Fibroblast of upper back skin (primary cell): ENCODE data around the gene PSEN2.
A peak's percentile ranks its signal among the peaks of the same experiment; 100 is the strongest.

Source experiments
- DNase-seq: peaks from one replicate; pipeline ENCODE4 v3.0.0-alpha.2; 2013

Gene PSEN2

GRCh38 chr1:226887006-226887405, 16.6 kb downstream of the PSEN2 start:
- no peak for DNase-seq

GRCh38 chr1:226888021-226888420, 17.6 kb downstream of the PSEN2 start:
- DNase-seq, result no peak

- DNase-seq, result no peak
Observed at GRCh38 chr1:226888816-226889215, 18.4 kb downstream of the PSEN2 start.

- no peak for DNase-seq
Observed at GRCh38 chr1:226889616-226890330, 19.4 kb downstream of the PSEN2 start.

- no peak for DNase-seq
Observed at GRCh38 chr1:226890331-226891108, 20.1 kb downstream of the PSEN2 start.

GRCh38 chr1:226891346-226891745, 20.9 kb downstream of the PSEN2 start:
- no peak for DNase-seq

GRCh38 chr1:226891846-226892523, 21.6 kb downstream of the PSEN2 start:
- DNase-seq, result peak; percentile 9

- no peak for DNase-seq
Observed at GRCh38 chr1:226892524-226892875, 22.1 kb downstream of the PSEN2 start.

GRCh38 chr1:226893936-226894335, 23.5 kb downstream of the PSEN2 start:
- DNase-seq, result no peak

- DNase-seq, result no peak
Observed at GRCh38 chr1:226894826-226895225, 24.4 kb downstream of the PSEN2 start.

GRCh38 chr1:226895644-226896043, 25.2 kb downstream of the PSEN2 start:
- DNase-seq, result no peak

GRCh38 chr1:226898246-226898645, 27.8 kb downstream of the PSEN2 start:
- no peak for DNase-seq

- DNase-seq, result no peak
Observed at GRCh38 chr1:226901421-226901820, 31.0 kb downstream of the PSEN2 start.

GRCh38 chr1:226902601-226903000, 32.2 kb downstream of the PSEN2 start:
- DNase-seq, result no peak

- DNase-seq, result peak; percentile 81
Observed at GRCh38 chr1:226903819-226904716, 33.7 kb downstream of the PSEN2 start.

- DNase-seq, result no peak
Observed at GRCh38 chr1:226904772-226905171, 34.4 kb downstream of the PSEN2 start.

GRCh38 chr1:226908419-226908818, 38.0 kb downstream of the PSEN2 start:
- DNase-seq, result no peak

GRCh38 chr1:226908913-226909312, 38.5 kb downstream of the PSEN2 start:
- peak; percentile 1 for DNase-seq

- peak; percentile 21 for DNase-seq
Observed at GRCh38 chr1:226912587-226913176, 42.3 kb downstream of the PSEN2 start.

GRCh38 chr1:226915672-226915995, 45.2 kb downstream of the PSEN2 start:
- DNase-seq, result no peak

- DNase-seq, result no peak
Observed at GRCh38 chr1:226916497-226916896, 46.1 kb downstream of the PSEN2 start.

- no peak for DNase-seq
Observed at GRCh38 chr1:226919587-226919986, 49.2 kb downstream of the PSEN2 start.

- no peak for DNase-seq
Observed at GRCh38 chr1:226919995-226920394, 49.6 kb downstream of the PSEN2 start.
